Measurements from ENCODE around the gene HSPBAP1.

DNA sequence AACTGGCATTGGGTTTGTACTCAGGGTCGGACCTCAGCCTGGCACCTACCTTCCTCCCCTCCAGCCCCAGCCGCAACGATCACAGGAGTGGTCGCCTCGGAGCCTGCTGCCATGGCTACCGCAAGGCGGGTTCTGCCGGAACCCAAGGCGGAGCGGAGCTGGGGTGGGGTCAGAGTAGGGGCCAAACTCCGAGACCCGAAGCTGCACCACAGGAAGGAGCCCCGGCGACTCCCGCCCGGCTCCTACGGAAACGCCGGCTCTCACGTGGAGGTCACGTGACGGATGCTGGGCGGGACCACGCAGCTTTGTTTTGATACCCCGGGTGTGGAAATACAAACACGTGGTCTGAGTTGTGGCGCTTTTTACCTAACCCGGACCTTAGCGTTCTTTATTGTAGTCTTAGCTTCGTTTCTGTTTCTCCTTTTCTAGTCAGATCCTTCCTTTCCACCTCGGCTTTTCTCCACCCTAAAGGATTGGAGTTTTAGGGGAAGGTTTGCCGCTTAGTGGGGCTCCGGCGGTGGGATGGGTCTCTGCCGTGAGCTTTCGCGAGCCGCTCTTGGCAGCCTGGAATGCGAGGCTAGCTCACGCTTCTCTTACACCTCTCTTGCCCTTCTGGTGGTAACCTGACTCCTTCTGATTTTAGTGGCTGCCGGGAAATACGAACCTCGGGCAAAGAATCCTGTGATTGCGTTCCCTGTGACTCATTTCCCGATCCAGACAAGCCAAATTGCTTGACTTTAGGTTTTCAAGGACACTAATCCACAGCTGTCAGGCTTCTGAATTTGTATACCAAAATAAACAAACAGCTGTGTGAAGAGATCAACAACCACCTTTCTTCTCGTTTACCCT is at the start of gene HSPBAP1:
- TF ChIP-seq POLR2A (IDR thresholded peaks at IDR 0.05; ENCODE audit: extremely low read depth, insufficient read length) (peak; percentile 44), MAX (IDR thresholded peaks at IDR 0.05; ENCODE audit: low read depth, low read length) (peak; percentile 100)
- TF ChIP-seq, protein P1, sequence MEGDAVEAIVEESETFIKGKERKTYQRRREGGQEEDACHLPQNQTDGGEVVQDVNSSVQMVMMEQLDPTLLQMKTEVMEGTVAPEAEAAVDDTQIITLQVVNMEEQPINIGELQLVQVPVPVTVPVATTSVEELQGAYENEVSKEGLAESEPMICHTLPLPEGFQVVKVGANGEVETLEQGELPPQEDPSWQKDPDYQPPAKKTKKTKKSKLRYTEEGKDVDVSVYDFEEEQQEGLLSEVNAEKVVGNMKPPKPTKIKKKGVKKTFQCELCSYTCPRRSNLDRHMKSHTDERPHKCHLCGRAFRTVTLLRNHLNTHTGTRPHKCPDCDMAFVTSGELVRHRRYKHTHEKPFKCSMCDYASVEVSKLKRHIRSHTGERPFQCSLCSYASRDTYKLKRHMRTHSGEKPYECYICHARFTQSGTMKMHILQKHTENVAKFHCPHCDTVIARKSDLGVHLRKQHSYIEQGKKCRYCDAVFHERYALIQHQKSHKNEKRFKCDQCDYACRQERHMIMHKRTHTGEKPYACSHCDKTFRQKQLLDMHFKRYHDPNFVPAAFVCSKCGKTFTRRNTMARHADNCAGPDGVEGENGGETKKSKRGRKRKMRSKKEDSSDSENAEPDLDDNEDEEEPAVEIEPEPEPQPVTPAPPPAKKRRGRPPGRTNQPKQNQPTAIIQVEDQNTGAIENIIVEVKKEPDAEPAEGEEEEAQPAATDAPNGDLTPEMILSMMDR (IDR thresholded peaks at IDR 0.05; ENCODE audit: low read depth, low read length), result no peak

All from NB4 (cell line).